Mucosa of stomach (tissue), 1 donor: ENCODE data around the gene UGT1A7.

Source experiments
- H3K27me3 ChIP-seq: one replicate; pipeline ENCODE4 v1.7.0; 2013; ENCODE audit warnings: mild to moderate bottlenecking, low read length; ENCODE audit not compliant: control insufficient read depth, insufficient read depth
- H3K36me3 ChIP-seq: one replicate; pipeline ENCODE4 v1.7.0; 2013; ENCODE audit warnings: low read length; ENCODE audit not compliant: control insufficient read depth, insufficient read depth
- H3K4me1 ChIP-seq: one replicate; pipeline ENCODE4 v1.7.0; 2013; ENCODE audit warnings: mild to moderate bottlenecking, low read length; ENCODE audit not compliant: control insufficient read depth, insufficient read depth
- H3K4me3 ChIP-seq: one replicate; pipeline ENCODE4 v1.7.0; 2013; ENCODE audit warnings: low read length
- H3K9ac ChIP-seq: one replicate; pipeline ENCODE4 v1.7.0; 2013; ENCODE audit warnings: mild to moderate bottlenecking, low read length, moderate library complexity
- H3K9me3 ChIP-seq: one replicate; pipeline ENCODE4 v1.7.0; 2013; ENCODE audit warnings: mild to moderate bottlenecking, low read length, moderate library complexity; ENCODE audit not compliant: control insufficient read depth
- donor health status: Pancreatic carcinoma.

UGT1A7 gene

DNA sequence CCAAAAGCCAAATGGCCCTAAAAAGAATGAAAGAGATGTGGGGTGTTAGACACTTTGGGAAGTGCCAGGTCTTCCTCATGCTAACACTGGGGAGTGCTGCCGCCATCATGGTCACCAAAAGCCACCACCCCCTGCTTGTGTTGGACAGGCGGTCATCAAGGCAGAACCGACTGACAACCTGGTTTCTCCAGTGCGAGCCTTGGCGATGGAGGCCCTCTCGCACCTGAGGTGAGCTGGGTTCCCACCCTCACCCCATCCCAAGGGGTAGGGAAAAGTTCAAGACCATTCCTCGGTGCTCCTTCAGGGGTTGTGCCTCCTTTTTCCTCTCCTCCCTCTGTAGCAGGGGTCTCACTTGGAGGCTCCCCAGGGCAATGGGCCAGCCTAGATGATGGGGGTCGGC, 130.0 kb downstream of the UGT1A7 start:
- no peak overlapping the region for H3K9ac ChIP-seq
- H3K9me3 ChIP-seq = no peaks in the 10 kb centered on the region
- H3K36me3 ChIP-seq = no peaks in the 10 kb centered on the region
- no peak overlapping the region for H3K4me3 ChIP-seq
- no peaks in the 10 kb centered on the region for H3K4me1 ChIP-seq
- H3K27me3 ChIP-seq = no peaks in the 10 kb centered on the region

DNA sequence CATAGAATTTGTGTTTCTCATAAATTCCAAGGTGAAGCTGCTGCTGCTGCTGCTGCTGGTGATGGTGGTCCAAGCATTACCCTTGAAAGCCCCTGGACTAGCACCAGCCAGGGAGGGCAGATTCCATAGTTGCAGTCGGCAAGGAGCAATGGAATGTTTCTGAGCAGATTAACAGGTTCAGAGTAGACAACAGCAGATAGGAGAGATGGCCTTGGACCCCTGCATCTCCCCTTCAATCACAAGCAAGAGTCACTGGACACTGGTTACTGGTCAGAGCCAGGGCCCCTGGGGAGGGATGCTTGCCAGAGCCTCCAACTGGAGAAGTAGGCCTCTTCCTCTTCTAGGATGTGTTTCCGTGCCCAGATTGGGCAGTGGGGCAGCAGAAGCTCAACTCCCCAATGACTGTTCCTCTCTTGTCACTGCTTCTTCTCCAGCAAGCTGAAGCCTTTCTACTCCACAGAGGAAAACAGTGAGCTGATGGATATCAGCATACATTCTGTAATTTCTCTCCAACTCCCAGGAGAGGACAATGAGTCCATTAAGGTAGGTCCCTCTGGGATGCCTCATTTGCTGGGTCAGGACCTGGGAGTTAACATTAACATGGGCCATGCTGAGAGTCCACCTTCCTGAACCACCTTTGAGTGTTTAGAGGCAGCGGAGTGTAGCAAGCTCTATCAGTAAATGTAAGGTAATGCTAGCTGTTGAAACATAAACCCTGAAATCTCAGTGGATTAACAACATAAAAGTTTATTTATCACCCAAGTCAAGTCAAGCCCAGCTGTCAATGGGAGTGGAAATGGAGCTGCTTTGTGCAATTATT, 131.7 kb downstream of the UGT1A7 start:
- Histone ChIP-seq H3K4me1 (no peaks in the 10 kb centered on the region), H3K27me3 (no peaks in the 10 kb centered on the region), H3K36me3 (no peaks in the 10 kb centered on the region), H3K4me3 (no peak overlapping the region), H3K9ac (no peak overlapping the region), H3K9me3 (no peaks in the 10 kb centered on the region)

DNA sequence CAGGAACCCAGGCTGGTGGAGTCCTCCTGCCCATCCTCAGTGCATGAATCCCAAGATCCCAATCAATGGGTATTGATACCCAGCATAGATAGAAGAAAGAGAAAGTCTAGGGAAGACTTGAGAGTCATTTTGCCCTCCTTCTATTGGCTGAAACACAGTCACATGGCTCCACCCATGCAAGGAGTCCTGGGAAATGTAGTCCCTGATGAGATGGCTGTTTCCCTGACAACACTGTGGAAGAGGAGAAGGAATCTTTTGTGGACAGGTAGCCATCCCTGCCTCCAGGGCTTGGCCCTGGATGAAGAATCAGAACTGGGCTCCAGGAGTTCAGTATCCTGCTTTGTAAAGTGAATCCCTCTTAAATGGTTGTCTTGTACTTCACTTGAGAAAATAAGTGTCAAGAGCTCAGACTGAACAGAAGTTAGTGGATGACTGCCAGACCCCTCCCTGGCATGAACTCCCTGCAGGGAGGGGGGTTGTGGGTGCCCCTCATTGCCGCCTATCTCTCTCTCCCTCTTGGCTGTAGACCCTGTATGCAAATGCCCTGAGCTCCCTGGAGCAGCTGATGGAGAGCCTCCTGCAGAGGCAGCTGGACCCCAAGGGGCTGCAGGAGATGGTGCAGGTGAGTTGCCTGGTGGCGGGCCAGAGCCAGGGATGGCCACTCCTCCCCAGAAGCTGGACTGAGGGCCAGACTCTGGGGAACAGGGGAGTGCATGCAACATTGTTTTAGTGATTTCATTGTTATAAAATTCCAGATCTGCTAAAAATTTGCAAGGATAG, 132.5 kb downstream of the UGT1A7 start:
- Histone ChIP-seq H3K9me3 (no peaks in the 10 kb centered on the region), H3K4me1 (no peaks in the 10 kb centered on the region), H3K27me3 (no peaks in the 10 kb centered on the region), H3K36me3 (no peaks in the 10 kb centered on the region), H3K4me3 (no peak overlapping the region), H3K9ac (no peak overlapping the region)

DNA sequence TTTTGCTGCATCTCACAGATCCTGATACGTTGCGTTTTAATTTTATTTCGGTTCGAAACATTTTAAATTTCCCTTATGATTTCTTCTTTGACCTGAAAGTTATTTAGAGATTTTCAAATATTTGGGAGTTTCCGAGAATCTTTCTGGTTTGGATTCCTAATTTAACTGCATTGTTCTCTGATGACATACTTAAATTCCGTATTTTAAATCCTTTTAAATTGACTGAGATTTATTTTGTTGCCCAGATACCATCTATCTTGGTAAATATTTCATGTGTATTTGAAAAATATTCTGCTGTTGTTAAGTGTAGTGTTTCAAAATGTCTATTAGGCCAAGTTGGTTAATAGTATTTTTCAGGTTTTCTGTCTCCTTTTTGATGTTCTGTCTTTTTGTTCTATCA, 134.2 kb downstream of the UGT1A7 start:
- Histone ChIP-seq H3K9me3 (no peaks in the 10 kb centered on the region), H3K4me3 (no peak overlapping the region), H3K9ac (no peak overlapping the region), H3K27me3 (no peaks in the 10 kb centered on the region), H3K4me1 (no peaks in the 10 kb centered on the region), H3K36me3 (no peaks in the 10 kb centered on the region)

DNA sequence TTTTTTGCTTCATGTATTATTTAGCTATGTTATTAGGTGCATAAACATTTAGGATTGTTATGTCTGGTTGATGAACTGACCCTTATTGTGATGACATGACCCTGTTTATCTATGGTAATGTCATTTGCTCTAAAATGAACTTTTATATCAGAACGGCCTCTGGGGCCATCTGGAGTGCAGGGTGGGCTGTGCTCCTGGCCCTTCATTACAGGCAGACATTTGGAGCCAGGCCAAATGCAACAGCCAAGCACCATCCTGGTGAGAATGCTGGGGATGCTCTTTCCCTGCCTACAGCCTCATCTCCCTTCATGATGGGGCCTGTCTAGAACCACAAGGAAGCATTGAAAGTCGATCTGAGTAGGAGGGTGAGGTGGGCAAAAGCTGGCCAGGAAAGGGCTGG, 134.6 kb downstream of the UGT1A7 start:
- Histone ChIP-seq H3K4me3 (no peak overlapping the region), H3K9me3 (no peaks in the 10 kb centered on the region), H3K36me3 (no peaks in the 10 kb centered on the region), H3K27me3 (no peaks in the 10 kb centered on the region), H3K4me1 (no peaks in the 10 kb centered on the region), H3K9ac (no peak overlapping the region)

DNA sequence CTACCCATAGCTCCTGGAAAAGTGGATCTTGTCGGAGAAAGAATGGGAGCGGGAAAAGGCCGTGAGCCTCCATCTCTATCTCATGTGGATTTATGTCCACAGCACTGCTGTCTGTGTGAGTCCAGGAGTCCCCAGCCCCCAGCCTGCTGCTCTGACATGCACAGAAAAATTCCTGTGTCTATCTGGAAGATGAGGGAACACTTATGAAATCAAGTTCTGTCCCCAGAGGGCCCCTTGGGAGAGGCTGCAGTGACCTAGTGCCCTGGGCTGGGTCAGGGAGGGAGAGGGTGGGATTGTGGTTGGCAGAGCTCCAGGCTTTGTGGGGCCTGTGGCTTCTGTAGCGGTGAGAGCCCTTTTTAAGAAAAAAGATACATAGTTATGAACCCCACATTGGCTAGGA, 135.1 kb downstream of the UGT1A7 start:
- no peak overlapping the region for H3K9ac ChIP-seq
- no peaks in the 10 kb centered on the region for H3K4me1 ChIP-seq
- no peak overlapping the region for H3K4me3 ChIP-seq
- no peaks in the 10 kb centered on the region for H3K36me3 ChIP-seq
- H3K27me3 ChIP-seq = no peaks in the 10 kb centered on the region
- H3K9me3 ChIP-seq = no peaks in the 10 kb centered on the region

DNA sequence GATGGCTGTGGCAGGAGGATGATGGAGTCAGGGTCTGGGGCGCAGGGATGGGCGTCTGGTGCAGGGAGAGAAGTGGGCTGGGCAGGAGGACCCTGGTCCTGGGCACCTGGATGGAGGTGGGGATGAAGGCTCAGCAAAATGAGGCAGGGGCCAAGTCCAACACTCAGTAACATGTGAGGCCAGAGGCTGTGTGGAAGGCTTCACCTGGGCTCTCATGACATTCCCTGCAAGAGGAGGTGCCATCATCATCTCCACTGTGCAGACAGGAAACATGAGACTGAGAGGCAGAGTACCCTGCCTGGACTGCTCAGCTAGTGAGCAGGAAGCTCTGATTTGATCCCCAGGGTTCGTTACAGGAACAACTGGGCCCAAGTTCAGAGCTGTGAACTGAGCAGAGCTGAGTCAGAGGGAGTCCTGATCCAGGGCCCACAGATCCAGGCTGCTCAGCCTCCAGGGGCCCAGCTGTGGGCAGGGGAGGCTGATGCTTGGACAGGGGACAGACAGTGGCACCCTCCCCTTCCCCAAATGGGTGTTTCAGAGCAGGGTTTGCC, 135.7 kb downstream of the UGT1A7 start:
- H3K9me3 ChIP-seq = no peaks in the 10 kb centered on the region
- H3K36me3 ChIP-seq = no peaks in the 10 kb centered on the region
- H3K27me3 ChIP-seq = no peaks in the 10 kb centered on the region
- no peaks in the 10 kb centered on the region for H3K4me1 ChIP-seq
- no peak overlapping the region for H3K9ac ChIP-seq
- H3K4me3 ChIP-seq = no peak overlapping the region

DNA sequence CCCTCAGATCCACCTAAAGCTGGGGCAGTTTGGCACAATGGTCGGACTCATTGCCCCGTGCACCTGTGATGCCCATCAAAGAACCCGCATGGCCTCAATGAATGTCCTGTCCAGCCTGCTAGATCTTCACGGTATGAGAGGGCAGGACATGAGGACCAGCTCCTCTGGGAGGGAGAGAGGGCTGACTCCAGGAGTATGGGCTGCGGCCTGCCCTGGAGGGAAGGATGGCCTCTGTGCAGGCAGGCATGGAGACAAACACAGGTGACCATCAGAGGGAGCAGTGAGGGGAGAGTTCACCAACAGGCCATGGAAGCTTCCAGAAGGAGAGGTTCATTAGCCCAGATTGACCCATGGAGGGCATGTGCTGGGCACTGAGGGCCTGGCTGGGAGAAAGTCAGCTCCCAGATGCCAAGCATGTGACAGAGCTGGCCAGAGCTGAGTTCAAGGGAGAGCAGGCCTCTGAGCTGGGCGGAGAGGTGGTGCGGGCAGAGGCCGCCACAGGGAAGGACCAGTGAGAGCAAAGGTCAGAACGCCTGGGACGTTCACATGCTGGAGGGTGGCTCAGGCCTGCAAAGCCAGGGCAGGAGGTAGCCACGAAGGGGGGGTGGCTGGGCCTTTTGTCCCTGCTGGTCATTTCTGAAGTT, 136.4 kb downstream of the UGT1A7 start:
- Histone ChIP-seq H3K27me3 (no peaks in the 10 kb centered on the region), H3K9ac (no peak overlapping the region), H3K4me1 (peaks cover under 1% of the 10 kb centered on the region), H3K36me3 (no peaks in the 10 kb centered on the region), H3K9me3 (no peaks in the 10 kb centered on the region), H3K4me3 (no peak overlapping the region)

DNA sequence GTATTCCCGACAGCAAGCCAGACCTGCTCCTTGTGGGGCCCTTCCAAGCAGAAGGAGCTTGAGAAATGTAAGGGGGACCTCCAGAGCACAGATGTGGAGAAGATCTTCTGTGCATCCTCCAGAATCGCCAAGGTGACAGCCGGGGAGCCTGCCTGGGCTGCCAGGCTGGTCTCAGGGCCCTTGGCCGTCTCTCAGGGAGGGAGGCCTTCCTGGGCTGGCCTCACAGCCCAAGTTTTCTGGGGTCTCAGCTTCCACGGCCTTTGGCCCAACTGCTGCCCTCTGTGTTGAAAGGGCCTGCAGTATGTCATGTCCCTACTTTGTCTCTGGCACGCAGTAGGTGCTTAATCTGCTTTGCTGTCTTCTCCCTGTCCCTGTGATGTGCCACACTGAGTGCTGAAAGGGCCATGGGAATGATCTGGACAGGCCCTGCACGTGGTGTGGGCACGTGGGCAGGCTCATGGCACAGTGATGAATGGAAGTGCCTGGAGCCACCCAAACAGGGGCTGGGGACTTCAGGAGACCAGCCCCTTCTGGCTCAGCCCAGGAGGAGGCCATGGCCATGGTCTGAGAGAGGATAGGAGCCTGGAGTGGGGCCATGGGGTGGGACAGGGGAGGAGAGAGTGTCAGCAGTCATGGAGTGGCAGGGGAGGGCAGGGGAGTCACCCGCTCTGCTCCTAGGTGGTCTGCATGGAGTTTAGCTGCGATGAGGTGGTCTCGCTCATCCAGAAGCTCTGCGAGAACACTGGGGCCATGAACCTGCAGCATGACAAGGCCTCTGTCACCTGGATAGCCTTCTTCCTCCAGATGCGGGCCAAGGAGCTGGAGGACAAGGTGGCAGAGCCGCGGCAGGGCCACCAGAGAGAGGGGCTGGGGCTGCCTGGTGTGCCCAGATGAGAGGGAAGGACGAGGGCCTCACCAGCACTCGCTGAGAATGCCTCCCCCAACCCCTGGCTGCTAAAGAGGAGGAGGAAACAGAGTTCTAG, 137.2 kb downstream of the UGT1A7 start:
- H3K9me3 ChIP-seq = no peaks in the 10 kb centered on the region
- H3K36me3 ChIP-seq = no peaks in the 10 kb centered on the region
- no peak overlapping the region for H3K4me3 ChIP-seq
- H3K9ac ChIP-seq = no peak overlapping the region
- peaks cover 8% of the 10 kb centered on the region for H3K4me1 ChIP-seq
- no peaks in the 10 kb centered on the region for H3K27me3 ChIP-seq

DNA sequence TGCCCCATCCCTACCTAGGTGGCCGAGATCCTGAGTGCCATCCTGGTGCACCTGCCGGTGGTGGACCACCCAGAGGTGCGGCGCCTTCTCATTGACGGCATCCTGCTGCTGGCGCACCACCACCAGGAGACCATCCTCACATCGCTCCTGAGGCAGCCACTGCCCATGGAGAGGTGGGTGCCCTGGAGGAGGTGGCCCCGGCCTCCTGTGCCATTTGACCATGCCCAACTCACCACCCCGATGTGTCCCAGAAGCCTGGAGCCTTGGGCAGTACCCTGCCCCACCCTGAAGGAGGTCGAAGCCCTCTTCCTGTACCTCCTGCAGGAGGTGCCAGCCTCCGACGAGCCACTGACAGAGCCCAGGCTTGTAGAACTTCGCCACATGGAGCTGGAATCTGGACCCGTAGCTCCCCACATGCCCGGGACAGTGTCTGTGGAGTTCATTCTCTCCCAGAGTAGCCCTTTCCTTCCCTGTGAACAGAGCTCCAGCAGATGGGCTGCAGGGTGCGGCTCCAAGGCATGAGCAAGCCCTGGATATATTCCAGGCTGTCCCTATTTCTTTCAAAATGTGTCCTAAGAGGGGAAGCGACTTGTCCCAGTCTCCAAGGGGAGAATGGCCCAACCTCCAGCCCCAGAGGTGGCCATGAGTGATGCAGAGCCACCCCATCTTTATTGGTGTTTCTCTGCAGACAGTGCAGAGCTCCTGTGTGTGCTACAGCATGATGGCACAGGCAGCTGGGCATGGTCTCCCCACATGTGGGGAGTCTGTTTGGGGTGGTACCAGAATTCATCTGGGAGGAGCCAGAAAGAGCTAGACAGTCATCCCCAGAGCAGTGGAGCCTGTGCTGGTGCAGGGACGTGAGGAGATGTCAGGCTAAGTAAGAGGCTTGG, 138.4 kb downstream of the UGT1A7 start:
- Histone ChIP-seq H3K9ac (no peak overlapping the region), H3K4me1 (peaks cover 8% of the 10 kb centered on the region), H3K36me3 (no peaks in the 10 kb centered on the region), H3K9me3 (no peaks in the 10 kb centered on the region), H3K27me3 (no peaks in the 10 kb centered on the region), H3K4me3 (no peak overlapping the region)

DNA sequence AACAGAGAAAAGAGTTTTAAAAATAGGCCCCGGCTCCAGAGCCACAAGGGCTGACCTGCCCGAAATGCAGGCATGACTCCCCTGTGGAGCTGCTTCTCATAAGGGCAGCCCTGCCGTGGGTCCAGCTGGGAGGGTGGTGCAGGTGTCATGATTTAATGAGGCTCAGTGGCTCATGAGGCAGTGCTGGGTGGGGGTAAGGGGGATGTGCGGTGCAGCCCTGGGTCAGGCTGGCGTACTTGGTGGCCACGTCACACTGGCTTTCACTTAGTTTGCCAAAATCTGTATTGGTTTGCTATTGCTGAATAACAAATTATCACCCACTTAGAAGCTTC, 139.0 kb downstream of the UGT1A7 start:
- H3K27me3 ChIP-seq = no peaks in the 10 kb centered on the region
- H3K4me1 ChIP-seq = peaks cover 8% of the 10 kb centered on the region
- no peak overlapping the region for H3K4me3 ChIP-seq
- no peaks in the 10 kb centered on the region for H3K36me3 ChIP-seq
- no peak overlapping the region for H3K9ac ChIP-seq
- no peaks in the 10 kb centered on the region for H3K9me3 ChIP-seq
